ENCODE measurements around the gene TTC39A. TPM values are rescaled to one million over a fixed set of nuclear protein-coding genes. Genes with fewer than 3 reads are reported as not detected.

Gene TTC39A
- total and polyA plus RNA-seq, 2 of the 13 experiments (the other 11 are each of a cell fraction or from before 2014, with no cell fraction given): 0.33 to 1.5 TPM

GRCh38 chr1:51327386-51327785 lies 3.0 kb downstream of the TTC39A start (continued):
- TF ChIP-seq ZNF816 (CRISPR knock-in tag; IDR thresholded peaks at IDR 0.05; ENCODE audit: borderline replicate concordance) (no peak), PITX1 (CRISPR knock-in tag; IDR thresholded peaks at IDR 0.05) (no peak)

- POLR2A ChIA-PET: no interaction called here
- H3K36me3 ChIP-seq (replicated peaks in 1 of 2; ENCODE audit: control insufficient read depth in 1 of 2, insufficient read depth in 2 of 2, low read length in 2 of 2): no peaks in the 10 kb centered on the region
- H3K9ac ChIP-seq (ENCODE audit: insufficient read depth, low read depth, low read length): no peak overlapping the region
- 81% methylated on average over 6 of the region's 8 CpGs for WGBS (ENCODE audit: low lambda C conversion rate)
- FAIRE-seq: no peak
- no peaks in the 10 kb centered on the region for H4K20me1 ChIP-seq (ENCODE audit: insufficient read depth, low read length)
- H3K4me1 ChIP-seq (ENCODE audit: insufficient read depth, low read length): peaks cover 26% of the 10 kb centered on the region
- H3K27me3 ChIP-seq (ENCODE audit: control insufficient read depth in 1 of 2, insufficient read depth in 2 of 2, low read length in 2 of 2): peaks cover 0 to 19% of the 10 kb centered on the region in 2 experiments; a peak in 2 of 5 replicates
- H2AFZ ChIP-seq (ENCODE audit: low read length): no peak overlapping the region
- no peak overlapping the region for H3K4me2 ChIP-seq (ENCODE audit: low read depth, low read length)
- no peak overlapping the region for H3K27ac ChIP-seq (ENCODE audit: extremely low read length, insufficient read depth, low read length)
- ATAC-seq: no peak
- DNase-seq (ENCODE audit: low spot score): no peak
- no peak overlapping the region for H3K4me3 ChIP-seq (replicated peaks in 1 of 3; ENCODE audit: insufficient read depth in 1 of 3, low read depth in 2 of 3, low read length in 3 of 3)
- in situ Hi-C loops (cut with HindIII; ENCODE audit: extremely low pct_ligation_motif_present, low pct_unique_long_range_greater_than_20kb): no loop called here
- H3K9me3 ChIP-seq (ENCODE audit: low read length): no peaks in the 10 kb centered on the region
- no TSS peak for BruUV-seq (replicated peaks)
- TF ChIP-seq ZMAT3 (CRISPR knock-in tag; conservative IDR thresholded peaks at IDR 0.05) (no peak), ZNF124 (CRISPR knock-in tag; IDR thresholded peaks at IDR 0.05) (no peak), KLF6 (CRISPR knock-in tag; IDR thresholded peaks at IDR 0.05) (no peak), ZNF276 (CRISPR knock-in tag; IDR thresholded peaks at IDR 0.05; ENCODE audit: low read depth) (no peak), MXD4 (CRISPR knock-in tag; IDR thresholded peaks at IDR 0.05) (no peak), KDM6A (CRISPR knock-in tag; IDR thresholded peaks at IDR 0.05; ENCODE audit: low read depth) (no peak)
- TF ChIP-seq, protein P1, sequence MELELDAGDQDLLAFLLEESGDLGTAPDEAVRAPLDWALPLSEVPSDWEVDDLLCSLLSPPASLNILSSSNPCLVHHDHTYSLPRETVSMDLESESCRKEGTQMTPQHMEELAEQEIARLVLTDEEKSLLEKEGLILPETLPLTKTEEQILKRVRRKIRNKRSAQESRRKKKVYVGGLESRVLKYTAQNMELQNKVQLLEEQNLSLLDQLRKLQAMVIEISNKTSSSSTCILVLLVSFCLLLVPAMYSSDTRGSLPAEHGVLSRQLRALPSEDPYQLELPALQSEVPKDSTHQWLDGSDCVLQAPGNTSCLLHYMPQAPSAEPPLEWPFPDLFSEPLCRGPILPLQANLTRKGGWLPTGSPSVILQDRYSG (CRISPR knock-in tag; IDR thresholded peaks at IDR 0.05): no peak
- CTCF ChIA-PET (ENCODE audit: low intra/inter-chr PET ratio, low total read pairs): no interaction called here
- H3K79me2 ChIP-seq (ENCODE audit: insufficient read depth, low read length): no peaks in the 10 kb centered on the region
- intact Hi-C loops (cut with micrococcal nuclease; ENCODE audit: unreplicated experiment): no loop called here
Measured at GRCh38 chr1:51326839-51327238, 3.5 kb downstream of the TTC39A start.
